Suppressor macrophage (primary cell): ENCODE measurements around the gene GAMT.

ENCODE experiments used
- DNase-seq, 4 experiments: peaks; one replicate each; pipeline ENCODE4 v3.0.0-alpha.2; 2020 to 2022

The GAMT gene

GRCh38 chr19:1383312-1384084 lies 17.8 kb downstream of the GAMT start, which contains the start of gene NDUFS7:
Gene NDUFS7 (plus strand): TSS chr19:1383907. CDS start chr19:1383927, 20 bp downstream.
- DNase-seq: peak; percentile 95 to 97 (median 96)

DNA sequence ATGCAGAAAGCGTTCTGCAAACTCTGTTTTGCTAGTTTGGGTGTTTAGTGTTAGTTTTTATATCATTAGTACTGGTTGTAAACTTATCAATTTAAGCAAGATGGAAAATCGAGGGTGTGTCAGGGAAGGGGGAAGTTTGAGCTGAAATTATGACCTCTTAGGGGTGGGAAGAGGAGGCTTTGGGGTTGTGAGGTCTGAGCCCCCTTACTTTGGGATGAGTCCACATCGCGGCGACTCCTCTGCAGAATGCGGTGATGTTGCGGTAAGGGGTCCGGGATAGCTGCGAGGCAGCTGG lies 18.4 kb downstream of the GAMT start:
- DNase-seq: no peak

GRCh38 chr19:1382250-1382649 lies 19.1 kb downstream of the GAMT start:
- no peak for DNase-seq

DNA sequence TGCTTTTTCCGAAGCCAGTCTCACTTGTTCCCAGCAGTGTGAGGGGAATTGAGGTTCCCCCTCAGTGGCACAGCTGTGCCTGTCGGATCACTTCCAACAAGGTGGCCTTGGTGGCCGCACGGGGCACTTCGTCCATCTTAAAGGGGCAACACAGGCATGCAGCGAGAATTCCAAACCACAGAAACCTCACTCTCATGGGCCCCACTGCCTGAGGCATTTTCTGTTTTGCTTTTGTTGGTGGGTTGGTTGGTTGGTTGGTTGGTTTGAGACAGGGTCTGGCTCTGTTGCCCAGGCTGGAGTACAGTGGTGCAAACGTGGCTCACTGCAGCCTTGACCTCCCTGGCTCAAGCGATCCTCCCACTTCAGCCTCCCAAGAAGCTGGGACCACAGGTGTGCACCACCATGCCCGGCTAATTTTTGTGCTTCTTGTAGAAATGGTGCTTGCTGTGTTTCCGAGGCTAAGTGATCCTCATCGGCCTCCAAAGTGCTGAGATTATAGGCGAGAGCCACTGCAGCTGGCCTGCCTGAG lies 21.3 kb downstream of the GAMT start:
- DNase-seq: no peak

GRCh38 chr19:1379126-1379905 lies 22.0 kb downstream of the GAMT start:
- DNase-seq: no peak

DNA sequence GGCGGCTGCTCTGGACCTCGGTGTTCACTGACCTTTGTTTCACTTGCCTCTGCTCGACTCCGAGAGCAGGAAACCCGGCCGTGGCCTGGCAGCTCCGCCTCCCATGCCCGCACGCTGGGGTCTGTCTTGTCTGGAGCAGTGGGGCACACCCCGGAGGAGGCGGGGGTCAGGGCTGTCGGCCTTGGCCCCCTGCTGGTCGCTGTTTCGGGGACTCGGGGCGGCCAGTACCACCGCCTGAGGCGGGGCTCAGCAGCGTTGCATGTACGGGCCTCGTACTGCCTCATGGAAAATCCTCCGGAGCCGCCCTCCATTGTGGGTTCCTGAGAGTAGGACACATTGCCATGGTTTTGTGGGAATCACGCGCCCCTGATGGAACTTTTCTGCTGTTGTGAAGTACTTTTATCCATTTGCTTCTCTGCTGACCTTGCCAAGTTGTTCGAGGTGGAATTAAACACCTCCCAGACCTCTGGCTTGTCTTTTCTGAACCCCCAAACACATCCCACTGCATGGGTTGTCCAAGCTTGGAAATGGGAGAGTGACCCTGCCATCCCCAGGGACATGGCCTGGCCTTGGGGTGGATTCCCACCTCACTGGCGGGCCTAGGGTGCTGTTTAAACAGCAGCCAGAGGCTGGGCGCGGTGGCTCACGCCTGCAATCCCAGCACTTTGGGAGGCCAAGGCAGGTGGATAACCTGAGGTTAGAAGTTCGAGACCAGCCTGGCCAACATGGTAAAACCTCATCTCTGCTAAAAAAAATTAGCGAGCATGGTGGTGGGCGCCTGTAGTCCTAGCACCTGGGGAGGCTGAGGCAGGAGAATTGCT lies 23.2 kb downstream of the GAMT start:
- DNase-seq: no peak

- no peak for DNase-seq
Measured at GRCh38 chr19:1377176-1377964, 24.0 kb downstream of the GAMT start.

- DNase-seq: no peak
Measured at GRCh38 chr19:1376415-1376805, 24.9 kb downstream of the GAMT start.

DNA sequence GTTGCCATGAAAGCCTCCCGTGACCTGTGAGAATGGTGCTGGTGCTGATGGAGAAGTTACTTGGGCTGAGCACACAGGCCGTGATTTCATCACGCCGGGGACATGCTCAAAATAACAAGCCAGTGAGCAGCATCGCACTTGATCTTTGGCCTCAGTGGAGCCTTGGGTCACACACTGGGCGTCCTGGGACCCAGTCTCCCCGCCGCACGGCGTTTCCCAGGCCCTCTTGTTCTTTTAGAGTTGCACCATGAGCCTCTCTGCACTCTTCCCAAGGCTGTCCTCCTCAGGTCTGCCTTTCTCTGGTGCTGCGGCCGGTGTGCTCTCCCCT lies 27.1 kb downstream of the GAMT start:
- DNase-seq: no peak

- DNase-seq: no peak
Measured at GRCh38 chr19:1373534-1374249, 27.6 kb downstream of the GAMT start.

GRCh38 chr19:1373042-1373533 lies 28.3 kb downstream of the GAMT start:
- no peak for DNase-seq

GRCh38 chr19:1370579-1371361 lies 30.6 kb downstream of the GAMT start:
- DNase-seq: no peak

GRCh38 chr19:1369214-1369805 lies 32.0 kb downstream of the GAMT start:
- no peak for DNase-seq

- DNase-seq: peak; percentile 72 to 85 (median 78)
Measured at GRCh38 chr19:1366899-1367870, 34.2 kb downstream of the GAMT start.

DNA sequence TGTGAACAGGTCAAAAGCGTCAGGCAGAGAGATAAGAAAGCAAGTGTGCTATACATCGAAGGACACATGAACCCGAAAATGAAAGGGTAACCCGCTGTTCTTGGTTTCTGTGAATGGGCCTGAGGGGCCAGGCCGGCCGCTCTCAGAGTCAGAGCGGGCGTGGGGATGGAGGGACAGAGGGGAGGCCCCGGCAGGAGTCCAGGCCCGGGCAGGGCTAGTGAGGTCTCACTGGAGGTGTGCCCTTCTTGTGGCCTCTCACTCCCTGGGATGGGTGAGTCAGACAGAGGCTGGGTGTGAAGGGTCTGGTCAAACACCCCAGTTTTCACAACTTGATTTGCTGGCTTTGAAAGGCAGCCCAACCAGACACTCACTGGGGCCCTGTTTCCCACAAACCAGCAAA lies 35.0 kb downstream of the GAMT start:
- no peak for DNase-seq

DNA sequence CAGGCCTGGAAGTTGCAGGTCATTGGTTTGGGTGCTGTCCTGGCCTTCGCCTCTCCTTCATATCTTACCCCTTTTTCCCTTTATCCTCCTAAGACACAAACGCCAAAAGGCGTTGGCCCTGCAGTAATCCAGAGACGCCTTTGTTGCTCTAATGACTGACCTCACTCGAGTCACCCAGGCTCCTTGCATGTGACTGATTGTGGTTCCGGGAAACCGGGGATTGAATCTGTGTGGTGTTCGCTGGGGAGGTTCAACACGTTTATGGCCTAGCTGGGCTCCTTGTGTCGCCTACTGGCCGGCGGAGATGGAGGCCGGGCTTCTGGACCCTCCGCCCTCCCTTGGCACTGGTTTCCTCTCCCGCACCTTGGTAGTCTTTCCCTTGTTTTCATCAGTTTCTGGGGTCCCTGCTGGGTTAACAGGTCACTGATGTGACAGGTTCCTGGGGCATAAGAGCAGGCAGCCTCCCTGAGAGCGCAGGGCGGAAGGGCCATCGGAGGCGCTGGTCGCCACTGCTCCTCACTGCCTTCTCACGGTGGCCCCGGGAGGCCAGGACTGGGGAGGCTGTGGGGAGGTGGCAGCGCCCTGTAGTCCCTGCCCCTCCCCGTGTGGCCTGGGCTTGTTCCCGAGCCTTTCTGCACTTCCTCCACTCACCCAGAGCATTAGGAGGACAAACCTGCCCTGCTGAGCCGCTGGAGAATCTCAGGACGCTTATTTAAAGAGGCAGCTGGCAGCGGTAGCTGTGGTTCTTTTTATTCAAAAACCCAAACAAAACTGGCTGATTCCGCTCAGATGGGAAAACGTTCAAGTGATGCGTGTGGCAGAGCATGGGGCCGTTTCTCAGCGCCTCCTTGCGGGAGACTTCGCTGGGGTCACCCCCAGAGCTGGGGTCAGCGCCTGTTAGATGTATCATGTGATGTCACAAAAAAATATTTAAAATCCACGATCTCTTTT lies 35.7 kb downstream of the GAMT start:
- DNase-seq: no peak

DNA sequence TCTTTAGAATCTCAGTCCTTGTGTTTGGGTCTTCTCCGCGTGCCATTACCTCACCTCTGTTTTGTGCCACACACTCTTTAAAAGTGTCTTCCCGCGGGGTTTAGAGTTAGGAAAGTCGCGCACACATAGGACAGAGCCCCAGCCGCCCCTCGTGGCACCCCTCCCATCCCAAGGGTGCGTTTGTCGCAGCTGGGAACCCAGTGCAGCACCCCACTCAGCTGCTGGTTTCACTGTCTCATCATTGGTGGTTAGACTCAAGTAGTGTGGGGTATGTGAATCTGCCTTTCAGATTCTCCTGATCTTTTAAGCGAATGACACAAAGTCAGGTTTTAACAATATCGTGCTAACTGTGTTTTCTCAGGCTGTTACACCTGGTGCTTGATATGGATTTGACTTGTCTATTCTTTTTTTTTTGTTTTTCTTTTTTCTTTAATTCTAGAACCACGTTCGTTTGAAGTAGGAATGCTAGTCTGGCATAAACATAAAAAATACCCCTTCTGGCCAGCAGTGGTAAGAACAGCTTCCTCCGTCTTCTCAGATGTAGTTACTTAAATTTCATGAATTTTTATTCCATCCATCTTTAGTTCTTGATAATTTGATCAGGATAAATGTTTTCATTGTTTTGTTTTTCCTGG lies 37.2 kb downstream of the GAMT start:
- peak in 3 of 4 experiments; percentile 16 to 28 (median 25) for DNase-seq
